HG03103 (cell line): ENCODE results near the gene KLF6.
"Not testable (repeated sequence)": the region's sequence is repeated elsewhere in the genome, so short reads cannot be mapped to it uniquely, and the experiment has no call there.

Experiments used
- ATAC-seq: cut with Tn5 transposase; IDR thresholded peaks from one replicate; pipeline ENCODE4 v1.9.1; 2021; ENCODE audit warnings: low read depth; ENCODE audit not compliant: unreplicated experiment

KLF6 gene

GRCh38 chr10:3738855-3739350 is 46.1 kb downstream of the KLF6 start:
- no peak for ATAC-seq

GRCh38 chr10:3737864-3738263 is 47.1 kb downstream of the KLF6 start:
- ATAC-seq, result no peak

GRCh38 chr10:3735175-3735574 is 49.8 kb downstream of the KLF6 start:
- ATAC-seq, result no peak

- ATAC-seq, result no peak
Observed at GRCh38 chr10:3734111-3734510, 50.9 kb downstream of the KLF6 start.

- not testable (repeated sequence) for ATAC-seq
Observed at GRCh38 chr10:3732183-3732582, 52.8 kb downstream of the KLF6 start.

GRCh38 chr10:3729397-3729976 is 55.5 kb downstream of the KLF6 start:
- no peak for ATAC-seq

GRCh38 chr10:3728563-3728962 is 56.4 kb downstream of the KLF6 start:
- no peak for ATAC-seq

GRCh38 chr10:3727268-3727667 is 57.7 kb downstream of the KLF6 start:
- ATAC-seq, result no peak
